Astrocyte of the cerebellum (primary cell): Measurements from ENCODE around the gene EPHB2.
"Not testable (repeated sequence)": the region's sequence is repeated elsewhere in the genome, so short reads cannot be mapped to it uniquely, and the experiment has no call there.

Experiments used
- DNase-seq: peaks from one replicate; pipeline ENCODE4 v3.0.0-alpha.2; 2011; ENCODE audit warnings: low read depth
- H3K4me3 ChIP-seq: 2 replicates; pipeline ENCODE4 v1.5.1; 2011; ENCODE audit warnings: mild to moderate bottlenecking, low read depth, low read length, moderate library complexity
- CTCF ChIP-seq: IDR thresholded peaks from 2 replicates; pipeline ENCODE4 v1.5.1; 2012; ENCODE audit warnings: low read length, low read depth, moderate library complexity, mild to moderate bottlenecking; ENCODE audit errors: missing control alignments
- in situ Hi-C: cut with HindIII; loops from 2 replicates; pipeline ENCODE4 v1.10.0; 2017; ENCODE audit warnings: low sequenced_read_pairs

EPHB2 gene

DNA sequence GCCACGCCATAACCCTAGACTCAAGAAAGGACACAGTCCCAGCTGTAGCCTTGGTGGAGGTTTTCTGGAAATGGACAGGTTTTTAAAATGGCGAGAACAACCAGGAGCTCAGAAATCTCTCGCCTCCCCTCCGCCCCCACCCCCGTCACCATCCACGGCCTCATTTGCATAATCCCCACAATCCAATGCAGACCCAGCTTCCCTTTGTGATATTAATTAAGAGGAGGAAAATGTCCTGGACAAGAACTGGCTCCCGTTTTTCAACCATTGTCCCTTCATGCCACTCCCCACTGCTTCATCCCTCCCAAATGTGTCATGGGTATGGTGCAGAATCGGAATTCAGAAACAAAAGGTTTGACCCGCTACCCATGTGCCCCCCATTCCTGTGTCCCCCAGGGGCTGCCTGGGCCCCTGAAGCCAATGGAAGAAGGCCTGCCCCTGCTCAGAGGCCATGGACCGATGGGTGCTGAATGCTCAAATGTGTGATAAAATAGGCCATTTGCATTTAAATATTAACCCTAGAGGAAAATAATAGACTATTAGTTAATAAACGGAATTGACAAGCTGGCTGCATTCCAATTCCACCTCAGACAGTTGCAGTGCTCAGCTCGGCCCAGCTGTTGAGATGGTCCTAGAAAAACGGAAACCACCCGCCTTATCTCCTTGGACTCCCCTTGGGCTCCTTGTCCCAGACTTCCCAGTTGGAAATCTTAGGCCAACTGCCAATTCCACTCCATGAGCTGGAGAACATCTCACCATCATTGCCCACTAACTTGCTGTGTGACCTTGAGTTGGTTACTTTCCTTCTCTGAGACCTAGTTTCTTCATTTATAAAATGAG is 10.7 kb upstream of the EPHB2 start:
- DNase-seq, result no peak
- in situ Hi-C loops, result loop anchor here (25.0 kb wide), 1 partner anchor 187 kb away; no protein-coding TSS in a partner anchor
- H3K4me3 ChIP-seq, result no peak overlapping the region
- no peak for TF ChIP-seq CTCF

DNA sequence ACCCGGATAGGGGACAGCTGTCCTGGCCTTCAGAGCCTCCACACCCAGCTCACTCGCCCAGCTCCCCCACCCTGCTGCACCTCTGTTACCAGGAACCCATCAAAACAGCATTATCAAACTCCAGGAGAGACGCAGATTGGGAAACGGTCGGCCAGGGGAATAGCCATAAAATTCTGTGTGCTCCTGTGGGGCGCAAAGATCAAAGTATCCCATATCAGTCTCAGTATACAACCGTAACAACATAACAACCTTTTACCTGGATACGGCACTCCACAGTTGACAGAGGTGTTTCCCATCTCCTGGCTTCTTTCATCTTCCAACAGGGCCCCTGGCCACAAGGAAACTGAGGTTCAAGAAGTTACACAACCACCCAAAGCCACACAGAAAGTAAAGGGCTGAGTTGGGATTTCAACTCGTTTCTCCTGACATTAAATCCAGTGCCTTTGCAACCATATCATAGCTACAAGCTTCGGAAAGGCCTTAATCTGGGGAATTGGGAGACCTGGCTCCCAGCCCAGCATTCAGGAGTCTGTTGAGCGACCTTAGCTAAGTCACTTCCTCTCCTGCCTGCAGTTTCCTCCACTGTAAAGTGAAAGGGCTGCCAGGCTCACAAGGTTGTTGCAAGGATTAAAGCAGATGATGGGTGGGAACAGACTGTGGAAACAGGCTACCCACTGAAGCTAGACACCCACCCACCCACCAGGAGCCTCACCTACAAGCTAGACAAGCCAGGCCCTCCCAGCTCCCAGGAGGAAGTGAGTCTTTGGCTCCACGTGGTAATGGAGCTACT is 8.1 kb upstream of the EPHB2 start:
- in situ Hi-C loops, result loop anchor here (25.0 kb wide), 1 partner anchor 185 kb away; no protein-coding TSS in a partner anchor
- DNase-seq, result no peak
- H3K4me3 ChIP-seq, result no peak overlapping the region
- no peak for TF ChIP-seq CTCF

- DNase-seq, result peak; percentile 65
- in situ Hi-C loops, result loop anchor here (5.0 to 25.0 kb wide), 2 partner anchors 53 to 183 kb away; no protein-coding TSS in a partner anchor
- H3K4me3 ChIP-seq, result no peak overlapping the region
- peak; percentile 91 for TF ChIP-seq CTCF
Measured at GRCh38 chr1:22704440-22705067, 6.1 kb upstream of the EPHB2 start.

- TF ChIP-seq CTCF, result no peak
- DNase-seq, result no peak
- H3K4me3 ChIP-seq, result no peak overlapping the region
- in situ Hi-C loops, result loop anchor here (5.0 to 25.0 kb wide), 2 partner anchors 52 to 182 kb away; no protein-coding TSS in a partner anchor
Measured at GRCh38 chr1:22705586-22705985, 5.1 kb upstream of the EPHB2 start.

GRCh38 chr1:22706100-22706499 is 4.5 kb upstream of the EPHB2 start:
- not testable (repeated sequence) for H3K4me3 ChIP-seq, DNase-seq
- in situ Hi-C loops, result loop anchor here (5.0 to 25.0 kb wide), 2 partner anchors 51 to 181 kb away; no protein-coding TSS in a partner anchor

DNA sequence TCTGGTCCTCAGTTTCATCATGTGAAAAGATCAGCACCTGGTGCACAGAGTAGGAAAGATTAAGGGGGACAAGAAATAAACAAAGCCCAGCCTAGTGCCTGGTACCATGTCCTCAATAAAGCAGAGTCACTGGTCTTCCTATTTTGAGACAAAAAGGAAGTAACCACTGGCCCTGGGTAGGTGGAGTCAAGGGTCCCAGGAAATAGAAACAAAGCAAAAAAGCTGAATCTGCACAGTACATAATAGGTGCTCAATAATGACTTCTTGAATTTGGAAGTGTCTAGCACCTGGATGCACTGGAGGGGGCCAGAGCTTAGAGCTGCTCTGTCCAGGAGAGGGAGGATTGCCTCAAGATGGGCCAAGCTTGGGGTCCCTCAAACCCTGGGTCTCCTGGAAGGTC is 1.9 kb upstream of the EPHB2 start:
- in situ Hi-C loops, result loop anchor here (5.0 to 25.0 kb wide), 2 partner anchors 49 to 179 kb away; no protein-coding TSS in a partner anchor
- DNase-seq, result no peak
- H3K4me3 ChIP-seq, result no peak overlapping the region
- no peak for TF ChIP-seq CTCF
